Activated CD4-positive, alpha-beta memory T cell treated with anti-CD3 and anti-CD28 coated beads for 36 hours (primary cell): ENCODE results near the gene FLYWCH2. TPM values are rescaled to one million over a fixed set of nuclear protein-coding genes. Genes with fewer than 3 reads are reported as not detected.
"Not testable (repeated sequence)": the region's sequence is repeated elsewhere in the genome, so short reads cannot be mapped to it uniquely, and the experiment has no call there.

Experiments used
- CTCF ChIA-PET: fragments of 350-600 bp; sonication (Branson Sonifier 250); formaldehyde crosslinking; loops from one replicate; lab custom pipeline; 2021; ENCODE audit warnings: antibody characterized with exemption, inconsistent platforms; lab: Charles Lee
- POLR2A ChIA-PET: fragments of 350-600 bp; sonication (Branson Sonifier 250); formaldehyde crosslinking; loops from one replicate; lab custom pipeline; 2021; ENCODE audit warnings: antibody characterized with exemption; lab: Charles Lee
- DNase-seq: peaks from one replicate; pipeline ENCODE4 v3.0.0-alpha.2; 2020
- H3K27ac Mint-ChIP-seq: one replicate; pipeline ENCODE4 v1.8.0; 2021; ENCODE audit warnings: mixed read lengths
- H3K27me3 Mint-ChIP-seq: one replicate; pipeline ENCODE4 v1.8.0; 2021; ENCODE audit warnings: mixed read lengths
- H3K36me3 Mint-ChIP-seq: one replicate; pipeline ENCODE4 v1.8.0; 2021; ENCODE audit warnings: mixed read lengths
- H3K4me1 Mint-ChIP-seq: one replicate; pipeline ENCODE4 v1.8.0; 2021; ENCODE audit warnings: low read depth, mixed read lengths
- H3K4me3 Mint-ChIP-seq: one replicate; pipeline ENCODE4 v1.8.0; 2021; ENCODE audit warnings: mild to moderate bottlenecking, mixed read lengths
- H3K9me3 Mint-ChIP-seq: one replicate; pipeline ENCODE4 v1.8.0; 2021; ENCODE audit warnings: mixed read lengths
- intact Hi-C: fragments of 100-400 bp; cut with micrococcal nuclease; formaldehyde crosslinking; loops from one replicate; pipeline ENCODE4 v1.15.1; 2023
- total RNA-seq, 2 experiments: library from RNA; stranded (reverse); gene quantifications; one replicate each; pipeline ENCODE4 v1.2.3, GENCODE V29; 2021

The FLYWCH2 gene
- total RNA-seq, 2 experiments from 2014 or later = 19.1 to 19.4 TPM

- Mint-ChIP-seq H3K4me3 (no peak overlapping the region), H3K27me3 (no peaks in the 10 kb centered on the region), H3K4me1 (no peaks in the 10 kb centered on the region), H3K27ac (no peak overlapping the region), H3K9me3 (no peaks in the 10 kb centered on the region), H3K36me3 (peaks cover 15% of the 10 kb centered on the region)
- ChIA-PET POLR2A (no interaction called here), CTCF (interaction anchor here (1.2 kb wide), 1 partner anchor 14 kb away, joined by 3 read pairs; no protein-coding TSS in a partner anchor)
- intact Hi-C loops = no loop called here
- DNase-seq = no peak
These were observed 51.4 kb downstream of the FLYWCH2 start for GRCh38 chr16:2934450-2934849.

GRCh38 chr16:2936436-2937011 is 53.5 kb downstream of the FLYWCH2 start:
- Mint-ChIP-seq H3K27ac (no peak overlapping the region), H3K9me3 (no peaks in the 10 kb centered on the region), H3K36me3 (peaks cover 20% of the 10 kb centered on the region), H3K4me1 (no peaks in the 10 kb centered on the region), H3K27me3 (no peaks in the 10 kb centered on the region), H3K4me3 (no peak overlapping the region)
- intact Hi-C loops = no loop called here
- ChIA-PET POLR2A (no interaction called here), CTCF (interaction anchor here (2.0 kb wide), 1 partner anchor 10 kb away, joined by 9 read pairs; no protein-coding TSS in a partner anchor)
- no peak for DNase-seq

DNA sequence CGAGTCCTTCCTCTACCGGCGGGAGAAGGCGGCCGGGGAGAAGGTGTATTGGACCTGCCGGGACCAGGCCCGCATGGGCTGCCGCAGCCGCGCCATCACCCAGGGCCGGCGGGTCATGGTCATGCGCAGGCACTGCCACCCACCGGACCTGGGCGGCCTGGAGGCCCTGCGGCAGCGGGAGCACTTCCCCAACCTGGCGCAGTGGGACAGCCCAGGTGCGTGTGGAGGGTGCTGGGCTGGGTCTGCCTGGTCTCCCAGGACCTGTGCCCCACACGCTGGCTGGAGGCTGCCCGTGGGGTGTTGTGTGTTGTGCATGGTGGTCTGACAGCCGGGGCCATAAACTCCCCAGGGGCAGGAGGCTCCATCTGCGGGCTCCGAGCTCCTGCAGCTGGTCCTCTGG is 54.2 kb downstream of the FLYWCH2 start:
- Mint-ChIP-seq H3K4me1 (no peaks in the 10 kb centered on the region), H3K27ac (no peak overlapping the region), H3K4me3 (no peak overlapping the region), H3K9me3 (no peaks in the 10 kb centered on the region), H3K36me3 (peaks cover 21% of the 10 kb centered on the region), H3K27me3 (no peaks in the 10 kb centered on the region)
- POLR2A ChIA-PET = no interaction called here
- CTCF ChIA-PET = interaction anchor here (0.5 to 2.0 kb wide), 2 partner anchors 11 to 65 kb away, joined by 3 to 9 read pairs; no protein-coding TSS in a partner anchor
- intact Hi-C loops = no loop called here
- DNase-seq = no peak

GRCh38 chr16:2938206-2938605 is 55.2 kb downstream of the FLYWCH2 start:
- H3K4me1 Mint-ChIP-seq = no peaks in the 10 kb centered on the region
- CTCF ChIA-PET = interaction anchor here (2.0 kb wide), 1 partner anchor 12 kb away, joined by 9 read pairs; no protein-coding TSS in a partner anchor
- H3K36me3 Mint-ChIP-seq = peaks cover 27% of the 10 kb centered on the region
- POLR2A ChIA-PET = no interaction called here
- H3K4me3 Mint-ChIP-seq = no peak overlapping the region
- intact Hi-C loops = no loop called here
- no peak for DNase-seq
- H3K27ac Mint-ChIP-seq = no peak overlapping the region
- H3K27me3 Mint-ChIP-seq = no peaks in the 10 kb centered on the region
- no peaks in the 10 kb centered on the region for H3K9me3 Mint-ChIP-seq

GRCh38 chr16:2939968-2940367 is 57.0 kb downstream of the FLYWCH2 start:
- H3K27ac Mint-ChIP-seq = no peak overlapping the region
- no peak for DNase-seq
- POLR2A ChIA-PET = no interaction called here
- peaks cover 23% of the 10 kb centered on the region for H3K36me3 Mint-ChIP-seq
- CTCF ChIA-PET = interaction anchor here (0.6 to 1.2 kb wide), 5 partner anchors 13 to 248 kb away, joined by 3 to 6 read pairs (median 3); partner anchors contain the start of gene KREMEN2
- H3K4me1 Mint-ChIP-seq = no peaks in the 10 kb centered on the region
- no peaks in the 10 kb centered on the region for H3K9me3 Mint-ChIP-seq
- intact Hi-C loops = no loop called here
- no peak overlapping the region for H3K4me3 Mint-ChIP-seq
- no peaks in the 10 kb centered on the region for H3K27me3 Mint-ChIP-seq

- no peaks in the 10 kb centered on the region for H3K27me3 Mint-ChIP-seq
- POLR2A ChIA-PET = no interaction called here
- no peak for DNase-seq
- H3K36me3 Mint-ChIP-seq = peaks cover 25% of the 10 kb centered on the region
- intact Hi-C loops = no loop called here
- no peak overlapping the region for H3K4me3 Mint-ChIP-seq
- no peaks in the 10 kb centered on the region for H3K4me1 Mint-ChIP-seq
- no peak overlapping the region for H3K27ac Mint-ChIP-seq
- CTCF ChIA-PET = interaction anchor here (0.7 to 5.2 kb wide), 2 partner anchors 15 to 59 kb away, joined by 3 to 21 read pairs; partner anchors contain the start of gene FLYWCH2
- H3K9me3 Mint-ChIP-seq = no peaks in the 10 kb centered on the region
These were observed 59.0 kb downstream of the FLYWCH2 start for GRCh38 chr16:2942045-2942444.

DNA sequence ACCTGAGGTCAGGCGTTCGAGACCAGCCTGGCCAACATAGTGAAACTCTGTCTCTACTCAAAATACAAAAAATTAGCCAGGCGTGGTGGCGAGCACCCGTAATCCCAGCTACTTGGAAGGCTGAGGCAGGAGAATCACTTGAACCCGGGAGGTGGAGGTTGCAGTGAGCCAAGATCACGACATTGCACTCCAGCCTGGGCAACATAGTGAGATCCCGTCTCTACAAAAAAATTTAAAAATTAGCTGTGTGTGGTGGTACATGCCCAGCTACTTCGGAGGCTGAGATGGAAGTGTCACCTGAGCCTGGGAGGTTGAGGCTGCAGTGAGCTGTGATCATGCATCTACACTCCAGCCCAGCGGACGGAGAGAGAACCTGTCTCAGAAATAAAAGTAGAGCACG is 60.7 kb downstream of the FLYWCH2 start:
- H3K36me3 Mint-ChIP-seq = peaks cover 24% of the 10 kb centered on the region
- H3K9me3 Mint-ChIP-seq, H3K27me3 Mint-ChIP-seq, H3K27ac Mint-ChIP-seq, DNase-seq, POLR2A ChIA-PET, H3K4me1 Mint-ChIP-seq, H3K4me3 Mint-ChIP-seq, intact Hi-C loops: not testable (repeated sequence)
- CTCF ChIA-PET = interaction anchor here (0.6 to 5.2 kb wide), 2 partner anchors 17 to 22 kb away, joined by 3 to 21 read pairs; no protein-coding TSS in a partner anchor

DNA sequence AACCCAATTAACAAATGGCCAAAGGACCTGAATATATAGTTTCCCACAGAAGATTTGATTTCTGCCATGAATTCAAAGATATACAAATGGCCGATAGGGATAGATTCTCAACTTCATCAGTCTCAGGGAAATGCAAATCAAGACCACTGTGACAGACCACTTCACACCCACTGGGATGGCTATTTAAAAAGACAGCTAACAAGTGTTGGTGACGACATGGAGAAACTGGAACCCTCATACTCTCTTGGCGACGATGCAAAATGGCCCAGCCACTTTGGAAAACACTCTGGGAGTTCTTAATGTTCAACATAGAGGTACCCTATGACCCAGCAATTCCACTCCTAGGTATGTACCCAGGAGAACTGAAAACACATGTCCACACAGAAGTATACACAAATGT is 63.6 kb downstream of the FLYWCH2 start:
- no peak for DNase-seq
- POLR2A ChIA-PET = interaction anchor here (1.0 kb wide), 1 partner anchor 13 kb away, joined by 4 read pairs; no protein-coding TSS in a partner anchor
- H3K27me3 Mint-ChIP-seq = no peaks in the 10 kb centered on the region
- H3K27ac Mint-ChIP-seq = no peak overlapping the region
- intact Hi-C loops = no loop called here
- CTCF ChIA-PET = no interaction called here
- no peaks in the 10 kb centered on the region for H3K4me1 Mint-ChIP-seq
- H3K4me3 Mint-ChIP-seq = no peak overlapping the region
- H3K36me3 Mint-ChIP-seq = peaks cover 19% of the 10 kb centered on the region
- H3K9me3 Mint-ChIP-seq = no peaks in the 10 kb centered on the region

Other genes with a start within 250 kb of the FLYWCH2 start
- gene KCTD5, start 200.7 kb upstream of the FLYWCH2 start, total RNA-seq = 10 to 100 TPM; 61.8 to 62.7 TPM
- 1 to 10 TPM; 1.6 to 2.4 TPM for gene PRSS27, start 163.0 kb upstream of the FLYWCH2 start, total RNA-seq
- 100 to 1,000 TPM; 483 to 526 TPM for gene SRRM2, start 130.6 kb upstream of the FLYWCH2 start, total RNA-seq
- 100 to 1,000 TPM; 165 to 175 TPM for gene ELOB, start 105.9 kb upstream of the FLYWCH2 start, total RNA-seq
- gene PRSS33, start 95.7 kb upstream of the FLYWCH2 start, total RNA-seq = not detected
- gene PRSS41, start 84.7 kb upstream of the FLYWCH2 start, total RNA-seq = not detected
- gene PRSS21, start 66.0 kb upstream of the FLYWCH2 start, total RNA-seq = 1 to 10 TPM; 4.7 to 6.2 TPM
- 1 to 10 TPM; 2.6 to 3.0 TPM for gene ZG16B, start 52.9 kb upstream of the FLYWCH2 start, total RNA-seq
- gene PRSS22, start 25.0 kb upstream of the FLYWCH2 start, total RNA-seq = under 1 TPM; 0.24 to 0.38 TPM
- 10 to 100 TPM; 49.2 to 52.2 TPM for gene FLYWCH1, start 28.7 kb downstream of the FLYWCH2 start, total RNA-seq
- not detected for gene KREMEN2, start 81.1 kb downstream of the FLYWCH2 start, total RNA-seq
- gene PAQR4, start 86.1 kb downstream of the FLYWCH2 start, total RNA-seq = 10 to 100 TPM; 37.0 to 37.9 TPM
- 100 to 1,000 TPM; 123 to 134 TPM for gene PKMYT1, start 97.2 kb downstream of the FLYWCH2 start, total RNA-seq
- gene CLDN9, start 129.7 kb downstream of the FLYWCH2 start, total RNA-seq = not detected
- gene CLDN6, start 135.0 kb downstream of the FLYWCH2 start, total RNA-seq = not detected
- gene TNFRSF12A, start 137.2 kb downstream of the FLYWCH2 start, total RNA-seq = 1 to 10 TPM; 6.5 to 8.6 TPM
- 10 to 100 TPM; 31.8 to 32.8 TPM for gene HCFC1R1, start 140.7 kb downstream of the FLYWCH2 start, total RNA-seq
- gene THOC6, start 140.8 kb downstream of the FLYWCH2 start, total RNA-seq = 10 to 100 TPM; 41.2 to 42.7 TPM
- gene BICDL2, start 153.7 kb downstream of the FLYWCH2 start, total RNA-seq = under 1 TPM; 0.40 to 0.46 TPM
- 1 to 10 TPM; 2.2 TPM for gene MMP25, start 163.3 kb downstream of the FLYWCH2 start, total RNA-seq
- gene IL32, start 182.4 kb downstream of the FLYWCH2 start, total RNA-seq = 1,000 to 10,000 TPM; 2,504 to 2,532 TPM
- gene ZSCAN10, start 216.1 kb downstream of the FLYWCH2 start, total RNA-seq = under 1 TPM in 1 of 2 experiments, not detected in 1; 0.19 TPM
- gene ZNF205, start 229.4 kb downstream of the FLYWCH2 start, total RNA-seq = under 1 TPM in 1 of 2 experiments, not detected in 1; 0.21 TPM